ENCODE results near the gene MVK.
"Not testable (repeated sequence)": the region's sequence is repeated elsewhere in the genome, so short reads cannot be mapped to it uniquely, and the experiment has no call there.

Gene MVK

GRCh38 chr12:109592195-109592904 is 18.8 kb downstream of the MVK start:
- DNase-seq: no peak

GRCh38 chr12:109592905-109593272 is 19.3 kb downstream of the MVK start:
- no peak for DNase-seq

GRCh38 chr12:109594556-109595317 is 21.1 kb downstream of the MVK start:
- no peak for DNase-seq

- DNase-seq: no peak
Measured at GRCh38 chr12:109595321-109595902, 21.8 kb downstream of the MVK start.

- DNase-seq: no peak
Measured at GRCh38 chr12:109596418-109597244, 23.0 kb downstream of the MVK start.

GRCh38 chr12:109597414-109597794 is 23.8 kb downstream of the MVK start:
- DNase-seq: no peak

- peak; percentile 79 for DNase-seq
Measured at GRCh38 chr12:109597795-109598427, 24.3 kb downstream of the MVK start.

- DNase-seq: no peak
Measured at GRCh38 chr12:109598428-109598854, 24.8 kb downstream of the MVK start.

GRCh38 chr12:109599087-109599486 is 25.5 kb downstream of the MVK start:
- DNase-seq: no peak

GRCh38 chr12:109600481-109600880 is 26.9 kb downstream of the MVK start:
- no peak for DNase-seq

- DNase-seq: no peak
Measured at GRCh38 chr12:109600995-109601394, 27.4 kb downstream of the MVK start.

GRCh38 chr12:109601557-109601956 is 28.0 kb downstream of the MVK start:
- DNase-seq: no peak

GRCh38 chr12:109602132-109602531 is 28.5 kb downstream of the MVK start:
- not testable (repeated sequence) for DNase-seq

- DNase-seq: no peak
Measured at GRCh38 chr12:109604132-109604585, 30.6 kb downstream of the MVK start.

GRCh38 chr12:109605016-109605415 is 31.4 kb downstream of the MVK start:
- DNase-seq: no peak

- DNase-seq: no peak
Measured at GRCh38 chr12:109605599-109606228, 32.1 kb downstream of the MVK start.

- no peak for DNase-seq
Measured at GRCh38 chr12:109606320-109607028, 32.9 kb downstream of the MVK start.

GRCh38 chr12:109607618-109608017 is 34.0 kb downstream of the MVK start:
- no peak for DNase-seq

GRCh38 chr12:109608270-109608669 is 34.7 kb downstream of the MVK start:
- DNase-seq: no peak

- DNase-seq: no peak
Measured at GRCh38 chr12:109608793-109609192, 35.2 kb downstream of the MVK start.

- no peak for DNase-seq
Measured at GRCh38 chr12:109609342-109609741, 35.7 kb downstream of the MVK start.

Data from NCI-H1436 (cell line).